GM18502 (cell line): ENCODE measurements around the gene CD22.

Experiments
- ATAC-seq: cut with Tn5 transposase; IDR thresholded peaks from one replicate; pipeline ENCODE4 v1.9.1; 2021; ENCODE audit warnings: mild to moderate bottlenecking; ENCODE audit not compliant: unreplicated experiment, poor library complexity

The CD22 gene

DNA sequence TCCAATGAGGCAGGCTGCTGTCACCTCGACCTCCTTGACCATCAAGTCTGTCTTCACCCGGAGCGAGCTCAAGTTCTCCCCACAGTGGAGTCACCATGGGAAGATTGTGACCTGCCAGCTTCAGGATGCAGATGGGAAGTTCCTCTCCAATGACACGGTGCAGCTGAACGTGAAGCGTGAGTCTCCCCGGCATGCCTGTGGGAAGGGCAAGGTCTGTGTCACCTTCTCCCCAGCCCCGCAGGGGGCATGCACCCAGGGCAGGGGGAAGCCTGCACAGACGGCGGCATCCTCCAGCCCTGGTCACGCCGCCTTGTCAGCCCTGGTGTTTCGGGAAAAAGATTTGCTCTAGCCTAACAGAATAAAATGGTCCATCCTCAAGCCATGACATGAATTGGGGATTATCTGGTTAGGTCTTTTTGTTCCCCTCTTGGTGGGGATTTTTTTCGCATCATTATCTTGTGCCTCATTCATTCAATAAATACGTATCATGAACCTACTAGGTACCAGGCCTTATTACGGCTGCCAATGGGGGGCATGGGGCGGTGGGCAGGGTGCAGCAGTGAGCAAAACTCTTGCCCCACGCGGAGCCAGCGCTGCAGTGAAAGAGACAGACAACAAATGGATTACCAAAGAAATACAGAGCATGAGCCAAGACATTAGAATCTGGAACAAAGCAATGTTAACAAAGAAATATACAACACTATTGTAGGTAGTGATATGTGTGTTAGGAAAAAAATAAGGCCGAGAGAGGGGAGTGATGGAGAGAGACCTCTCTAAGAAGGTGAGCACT is 7.4 kb downstream of the CD22 start:
- ATAC-seq = no peak

DNA sequence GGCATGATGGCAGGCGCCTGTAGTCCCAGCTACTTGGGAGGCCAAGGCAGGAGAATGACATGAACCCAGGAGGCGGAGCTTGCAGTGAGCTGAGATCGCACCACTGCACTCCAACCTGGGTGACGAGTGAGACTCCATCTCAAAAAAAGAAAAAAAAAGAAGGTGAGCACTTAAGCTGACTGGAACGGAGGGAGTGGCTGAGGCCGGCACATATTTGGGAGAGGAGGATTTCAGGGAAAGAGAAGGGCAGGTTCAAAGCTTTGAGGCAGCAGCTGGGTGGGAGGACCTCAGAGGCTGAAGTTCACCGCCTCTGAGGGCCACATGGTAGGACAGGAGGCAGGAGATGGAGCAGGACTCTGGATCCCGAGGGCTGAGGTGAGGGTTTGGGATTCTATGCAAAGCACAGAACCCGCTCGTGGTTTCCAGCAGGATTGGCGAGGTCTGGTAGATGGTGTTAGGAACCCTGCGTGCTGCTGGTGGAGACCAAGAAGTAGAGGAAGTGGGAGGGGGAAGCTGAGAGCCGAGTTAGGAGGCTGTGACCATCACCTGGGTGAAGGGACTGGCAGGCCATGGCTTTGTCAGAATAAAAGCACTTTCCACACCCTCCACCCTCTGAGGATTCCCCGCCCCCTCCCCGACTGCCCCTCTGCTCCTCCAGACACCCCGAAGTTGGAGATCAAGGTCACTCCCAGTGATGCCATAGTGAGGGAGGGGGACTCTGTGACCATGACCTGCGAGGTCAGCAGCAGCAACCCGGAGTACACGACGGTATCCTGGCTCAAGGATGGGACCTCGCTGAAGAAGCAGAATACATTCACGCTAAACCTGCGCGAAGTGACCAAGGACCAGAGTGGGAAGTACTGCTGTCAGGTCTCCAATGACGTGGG is 8.4 kb downstream of the CD22 start:
- ATAC-seq = no peak

DNA sequence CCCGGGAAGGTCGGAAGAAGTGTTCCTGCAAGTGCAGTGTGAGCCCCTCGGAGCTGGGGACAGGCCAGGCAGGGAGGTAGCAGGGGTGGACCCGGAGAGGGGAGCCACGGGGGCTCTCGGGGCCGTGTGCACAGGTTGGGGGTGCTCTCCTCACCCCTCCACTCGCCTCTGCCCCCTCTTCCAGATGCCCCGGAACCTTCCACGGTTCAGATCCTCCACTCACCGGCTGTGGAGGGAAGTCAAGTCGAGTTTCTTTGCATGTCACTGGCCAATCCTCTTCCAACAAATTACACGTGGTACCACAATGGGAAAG is 9.0 kb downstream of the CD22 start:
- ATAC-seq = no peak

- ATAC-seq = no peak
Measured at GRCh38 chr19:35340431-35340830, 11.4 kb downstream of the CD22 start.

DNA sequence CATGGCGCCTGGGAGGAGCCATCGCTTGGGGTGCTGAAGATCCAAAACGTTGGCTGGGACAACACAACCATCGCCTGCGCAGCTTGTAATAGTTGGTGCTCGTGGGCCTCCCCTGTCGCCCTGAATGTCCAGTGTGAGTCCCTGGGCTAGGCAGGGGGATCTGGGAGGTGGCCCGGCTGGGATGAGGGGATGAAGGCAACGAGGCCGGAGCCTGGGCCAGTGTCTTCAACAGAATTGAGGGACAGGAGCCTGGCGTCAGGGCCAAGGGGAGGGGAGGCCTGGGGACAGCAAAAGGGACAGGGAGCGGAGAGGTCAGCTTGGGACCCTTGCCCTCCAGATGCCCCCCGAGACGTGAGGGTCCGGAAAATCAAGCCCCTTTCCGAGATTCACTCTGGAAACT is 12.0 kb downstream of the CD22 start:
- no peak for ATAC-seq

DNA sequence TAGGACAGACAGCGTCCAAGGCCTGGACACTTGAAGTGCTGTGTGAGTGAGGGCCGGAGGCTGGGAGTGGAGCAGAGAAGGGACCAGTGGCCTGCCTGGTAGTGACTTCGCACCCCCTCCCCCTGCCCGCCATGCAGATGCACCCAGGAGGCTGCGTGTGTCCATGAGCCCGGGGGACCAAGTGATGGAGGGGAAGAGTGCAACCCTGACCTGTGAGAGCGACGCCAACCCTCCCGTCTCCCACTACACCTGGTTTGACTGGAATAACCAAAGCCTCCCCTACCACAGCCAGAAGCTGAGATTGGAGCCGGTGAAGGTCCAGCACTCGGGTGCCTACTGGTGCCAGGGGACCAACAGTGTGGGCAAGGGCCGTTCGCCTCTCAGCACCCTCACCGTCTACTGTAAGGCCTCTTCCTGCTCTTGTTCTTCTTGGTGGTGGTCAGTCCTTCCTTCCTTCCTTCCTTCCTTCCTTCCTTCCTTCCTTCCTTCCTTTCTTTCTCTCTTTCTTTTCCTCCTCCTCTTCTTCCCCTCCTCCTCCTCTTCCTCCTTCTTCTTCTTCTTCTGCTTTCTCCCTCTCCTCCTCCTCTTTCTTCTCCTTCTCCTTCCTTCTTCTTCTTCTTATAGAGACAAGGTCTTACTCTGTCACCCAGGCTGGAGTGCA is 12.7 kb downstream of the CD22 start:
- ATAC-seq = no peak

GRCh38 chr19:35342430-35342829 is 13.4 kb downstream of the CD22 start:
- ATAC-seq = no peak

DNA sequence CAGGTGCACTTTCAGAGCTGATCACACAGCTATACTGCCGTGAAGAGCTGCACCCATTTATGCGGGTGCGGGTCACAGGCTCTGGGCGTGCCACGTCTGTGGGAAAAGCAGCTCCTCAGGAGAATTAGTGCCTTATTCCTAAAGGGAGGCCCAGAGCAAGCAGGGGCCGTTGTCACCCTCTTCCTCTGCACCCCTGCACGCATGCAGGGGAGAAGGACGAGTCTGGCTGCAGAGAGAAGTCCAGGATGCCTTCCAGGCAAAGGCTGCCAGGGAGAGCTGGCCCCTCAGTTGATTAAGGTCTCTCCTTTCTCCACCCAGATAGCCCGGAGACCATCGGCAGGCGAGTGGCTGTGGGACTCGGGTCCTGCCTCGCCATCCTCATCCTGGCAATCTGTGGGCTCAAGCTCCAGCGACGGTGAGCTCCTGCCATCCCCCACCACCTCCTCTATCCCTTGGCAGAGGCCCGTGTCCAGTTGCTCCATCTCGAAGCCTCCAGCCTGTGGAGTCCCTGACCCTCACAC is 15.6 kb downstream of the CD22 start:
- no peak for ATAC-seq

- ATAC-seq = peak; percentile 18
Measured at GRCh38 chr19:35345671-35346111, 16.7 kb downstream of the CD22 start.

- peak; percentile 33 for ATAC-seq
Measured at GRCh38 chr19:35346193-35347052, 17.4 kb downstream of the CD22 start.

DNA sequence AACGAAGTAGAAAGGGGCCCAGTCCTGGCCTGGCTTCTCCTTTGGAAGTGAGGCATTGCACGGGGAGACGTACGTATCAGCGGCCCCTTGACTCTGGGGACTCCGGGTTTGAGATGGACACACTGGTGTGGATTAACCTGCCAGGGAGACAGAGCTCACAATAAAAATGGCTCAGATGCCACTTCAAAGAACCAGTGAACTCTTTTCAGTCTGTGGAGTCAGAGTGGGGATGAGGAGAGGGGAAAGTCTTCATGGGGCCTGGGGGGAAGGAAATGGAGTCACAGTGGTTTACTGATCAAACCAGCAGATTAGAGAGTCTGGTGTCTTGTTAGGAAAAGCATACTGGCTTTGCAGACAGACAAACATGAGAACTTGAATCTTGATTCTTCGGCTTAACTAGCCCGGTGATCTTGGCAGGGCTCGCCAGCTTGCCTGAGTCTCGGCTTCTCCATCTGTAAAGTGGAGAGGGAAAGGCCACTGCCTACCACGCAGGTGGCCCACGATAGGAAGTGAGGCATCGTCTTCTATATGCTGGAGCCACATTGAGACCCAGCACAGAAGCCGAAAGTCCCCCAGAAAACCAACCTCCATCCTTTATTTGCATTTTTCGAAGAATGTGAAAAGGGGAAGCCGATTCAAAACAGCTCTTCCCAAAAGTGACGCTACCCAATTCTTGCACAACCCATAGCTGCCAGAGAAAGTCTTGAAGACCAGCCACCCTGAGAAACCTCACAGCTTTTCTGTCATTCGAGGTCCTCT is 18.4 kb downstream of the CD22 start, which contains the start of gene FFAR1:
Gene FFAR1, plus strand, starts transcription at position 732 of the 759 bp plus-strand sequence. CDS start 3,650 bp downstream, outside the sequence.
- ATAC-seq = peak; percentile 54

GRCh38 chr19:35347930-35348298 is 18.9 kb downstream of the CD22 start:
- no peak for ATAC-seq

DNA sequence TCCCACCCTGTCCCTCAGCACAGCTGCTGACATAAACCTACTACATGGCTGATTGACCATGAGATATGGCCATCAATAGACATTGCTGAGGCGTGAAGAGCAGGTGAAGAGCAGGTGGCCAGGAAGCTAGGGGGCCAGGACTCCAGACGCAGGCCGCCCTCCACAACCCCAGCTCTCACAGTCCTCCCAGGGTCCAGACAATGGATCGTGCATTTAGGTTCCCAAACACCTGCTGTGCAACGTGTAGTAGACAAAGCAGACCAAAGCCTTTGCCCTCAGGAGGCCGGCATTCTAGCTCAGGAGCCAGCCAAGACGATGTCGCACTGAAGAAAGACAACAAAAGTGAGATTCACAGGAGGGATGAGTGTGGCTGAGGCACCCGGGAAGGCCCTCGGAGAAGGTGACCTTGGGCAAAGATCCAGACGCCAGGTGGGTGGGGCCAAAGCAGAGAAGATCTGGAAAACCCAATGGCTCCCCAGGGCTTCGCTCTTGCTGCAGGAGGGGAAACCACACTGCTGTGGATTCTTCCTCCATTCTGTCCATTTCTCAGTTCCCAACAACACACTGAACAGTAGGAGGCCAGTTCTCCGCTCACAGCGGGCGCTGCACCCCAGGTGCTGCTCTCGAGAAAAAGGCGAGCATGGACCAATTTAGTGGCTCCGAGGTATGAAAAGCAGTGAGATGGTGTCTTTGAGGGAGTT is 20.1 kb downstream of the CD22 start:
- ATAC-seq = no peak

DNA sequence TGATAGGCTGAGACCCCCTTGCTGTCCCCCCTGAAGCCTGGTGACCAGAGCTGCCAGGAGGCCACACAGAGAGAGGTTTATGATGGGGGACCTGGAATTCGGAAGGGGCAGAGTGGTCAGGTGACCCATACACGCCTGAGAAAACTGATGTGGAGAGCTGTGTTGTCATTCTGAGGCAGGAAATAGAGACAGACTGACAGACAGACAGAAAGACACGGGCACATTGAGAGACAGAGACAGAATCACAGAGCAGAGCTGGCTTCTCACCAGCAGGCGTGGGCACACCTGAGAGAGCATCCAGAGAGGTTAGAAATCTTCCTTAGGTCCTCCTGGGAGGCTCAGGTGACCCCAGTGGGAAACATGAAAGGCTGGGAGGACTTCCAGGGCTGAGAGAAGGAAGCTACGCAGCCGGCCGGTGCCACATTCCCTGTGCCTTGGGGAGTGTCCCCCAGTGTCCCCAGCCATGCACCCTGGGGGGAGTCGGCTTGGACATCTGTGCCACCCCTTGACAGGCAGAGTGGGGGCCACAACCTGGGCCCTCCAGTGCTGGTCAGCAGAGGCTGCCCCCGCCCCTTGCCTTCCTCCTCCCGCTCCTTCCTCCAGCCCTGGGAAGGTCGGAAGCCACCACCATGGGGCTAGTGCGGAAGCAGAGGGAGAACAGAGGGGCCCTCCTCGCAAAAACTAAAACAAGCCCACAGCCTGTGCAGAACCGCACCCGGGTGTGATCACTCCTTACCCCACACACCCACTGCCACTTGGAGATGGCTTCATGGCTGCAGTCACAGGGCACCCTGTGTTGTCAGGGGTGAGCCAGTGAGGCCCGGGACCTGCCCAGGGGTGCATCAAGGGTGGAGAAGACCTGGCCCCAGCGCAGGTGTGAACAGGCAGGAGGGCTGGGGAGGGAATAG is 20.9 kb downstream of the CD22 start:
- ATAC-seq = no peak

- ATAC-seq = no peak
Measured at GRCh38 chr19:35350591-35350990, 21.6 kb downstream of the CD22 start.

DNA sequence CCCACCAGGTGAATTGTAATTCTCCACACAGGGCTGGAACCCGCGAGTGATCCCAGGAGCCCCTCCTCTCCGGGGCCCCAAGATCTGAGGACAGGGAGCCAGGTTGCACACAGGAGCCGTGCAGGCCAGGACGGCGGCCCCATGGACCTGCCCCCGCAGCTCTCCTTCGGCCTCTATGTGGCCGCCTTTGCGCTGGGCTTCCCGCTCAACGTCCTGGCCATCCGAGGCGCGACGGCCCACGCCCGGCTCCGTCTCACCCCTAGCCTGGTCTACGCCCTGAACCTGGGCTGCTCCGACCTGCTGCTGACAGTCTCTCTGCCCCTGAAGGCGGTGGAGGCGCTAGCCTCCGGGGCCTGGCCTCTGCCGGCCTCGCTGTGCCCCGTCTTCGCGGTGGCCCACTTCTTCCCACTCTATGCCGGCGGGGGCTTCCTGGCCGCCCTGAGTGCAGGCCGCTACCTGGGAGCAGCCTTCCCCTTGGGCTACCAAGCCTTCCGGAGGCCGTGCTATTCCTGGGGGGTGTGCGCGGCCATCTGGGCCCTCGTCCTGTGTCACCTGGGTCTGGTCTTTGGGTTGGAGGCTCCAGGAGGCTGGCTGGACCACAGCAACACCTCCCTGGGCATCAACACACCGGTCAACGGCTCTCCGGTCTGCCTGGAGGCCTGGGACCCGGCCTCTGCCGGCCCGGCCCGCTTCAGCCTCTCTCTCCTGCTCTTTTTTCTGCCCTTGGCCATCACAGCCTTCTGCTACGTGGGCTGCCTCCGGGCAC is 22.6 kb downstream of the CD22 start:
- no peak for ATAC-seq

GRCh38 chr19:35352177-35352447 is 23.1 kb downstream of the CD22 start:
- ATAC-seq = no peak
